Stimulated activated CD8-positive, alpha-beta memory T cell treated with anti-CD3 and anti-CD28 coated beads, Interleukin-4, amount 100 ng/mL, for 48 hours (primary cell): Measurements from ENCODE around the gene KRT7.
"Not testable (repeated sequence)": the region's sequence is repeated elsewhere in the genome, so short reads cannot be mapped to it uniquely, and the experiment has no call there.

Source experiments
- DNase-seq: peaks from one replicate; pipeline ENCODE4 v3.0.0-alpha.2; 2020

Gene KRT7

DNA sequence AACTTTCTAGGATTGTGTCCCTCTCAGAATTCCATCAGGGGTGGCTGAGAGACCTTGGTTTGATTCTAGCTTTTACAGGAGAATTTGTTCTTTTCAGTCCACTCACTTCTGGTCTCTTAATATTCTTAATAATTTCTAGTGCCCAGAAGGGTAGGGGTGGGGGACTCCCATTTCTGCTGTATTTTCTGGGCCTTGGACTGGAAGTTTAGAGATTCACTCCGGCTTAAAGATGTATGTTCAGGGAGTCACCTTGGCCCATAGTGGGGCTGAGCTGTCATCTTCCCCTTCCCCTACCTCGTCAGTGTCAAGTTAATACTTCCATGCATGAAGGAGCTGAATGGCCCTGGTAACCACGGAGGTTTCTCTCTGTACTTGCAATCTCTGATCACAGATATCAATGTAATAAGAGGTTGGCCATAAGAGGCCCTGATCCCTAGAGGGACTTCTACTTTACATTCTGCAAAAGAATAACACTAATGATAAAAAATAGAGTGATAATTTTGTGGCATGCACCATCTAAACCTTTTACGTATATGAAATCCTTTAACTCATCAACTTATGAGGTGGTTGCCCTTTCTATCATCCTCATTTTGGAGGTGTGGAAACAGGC is 51.6 kb downstream of the KRT7 start:
- no peak for DNase-seq

DNA sequence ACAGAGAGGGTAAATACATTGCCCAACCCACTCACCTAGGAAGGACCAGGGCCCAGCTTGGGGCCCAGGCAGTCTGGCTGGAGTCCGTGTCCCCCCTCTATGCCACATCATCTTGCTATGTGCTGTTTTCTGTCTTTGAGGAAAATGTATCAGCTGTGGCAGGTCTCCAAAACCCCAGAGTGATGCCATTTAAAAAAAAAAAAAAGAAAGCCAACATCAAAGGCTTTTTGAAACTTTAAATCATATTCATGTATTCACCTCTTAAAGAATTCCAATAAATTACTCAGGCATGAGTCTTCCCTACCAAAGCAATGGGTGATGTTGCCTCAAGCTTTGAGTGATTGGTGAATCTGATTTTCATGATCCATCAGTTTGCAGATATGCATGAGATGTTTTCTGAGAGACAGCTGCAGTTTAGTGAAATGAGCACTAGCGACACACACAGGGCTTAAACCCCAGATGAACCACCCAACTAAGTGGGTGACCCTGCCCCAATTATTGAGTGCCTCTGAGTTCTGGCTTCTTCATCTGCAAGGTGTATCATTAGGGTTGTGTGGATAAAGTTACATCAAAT is 52.2 kb downstream of the KRT7 start:
- DNase-seq = no peak

GRCh38 chr12:52285851-52286530 is 52.9 kb downstream of the KRT7 start:
- DNase-seq = no peak

DNA sequence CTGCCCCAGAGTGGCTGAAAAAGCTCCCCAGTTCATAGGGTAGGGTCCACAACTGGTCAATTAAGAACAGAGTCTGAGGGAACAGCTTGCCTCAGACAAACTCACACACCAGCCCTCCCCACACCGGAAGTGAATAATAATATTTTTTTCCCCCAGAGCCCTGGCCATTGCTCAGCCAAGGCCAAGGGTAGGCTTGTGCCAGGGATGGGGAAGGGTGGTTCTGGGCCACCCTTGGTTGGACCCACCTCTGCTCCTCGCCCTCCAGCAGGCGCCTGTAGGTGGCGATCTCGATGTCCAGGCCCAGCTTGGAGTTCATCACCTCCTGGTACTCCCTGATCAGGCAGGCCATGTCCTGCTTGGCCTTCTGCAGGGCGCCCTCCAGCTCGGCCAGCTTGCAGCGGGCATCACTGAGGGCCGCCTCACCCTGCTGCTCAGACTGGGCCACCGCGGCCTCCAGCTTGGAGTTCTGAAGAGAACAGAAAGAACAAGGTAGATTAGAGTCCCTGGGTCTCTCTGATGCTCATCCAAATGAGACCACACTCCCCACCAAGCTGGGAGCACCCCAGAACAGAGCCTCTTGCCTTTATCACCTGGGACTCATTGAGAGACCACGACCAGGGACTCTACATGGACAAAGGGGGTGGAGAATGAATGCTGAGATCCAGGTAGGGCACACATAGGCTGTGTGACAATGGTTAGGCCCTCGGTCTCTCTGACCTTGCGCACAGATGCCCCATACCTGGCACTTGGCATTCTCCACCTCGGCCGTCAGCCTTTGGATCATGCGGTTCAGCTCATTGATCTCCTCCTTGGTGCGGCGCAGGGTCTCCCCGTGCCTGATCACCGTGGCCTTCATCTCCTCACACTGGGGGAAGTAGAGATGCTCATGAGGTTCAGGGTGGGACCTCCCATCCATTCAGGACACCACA is 54.1 kb downstream of the KRT7 start:
- DNase-seq = not testable (repeated sequence)

- not testable (repeated sequence) for DNase-seq
Measured at GRCh38 chr12:52287816-52288805, 55.1 kb downstream of the KRT7 start.

- DNase-seq = not testable (repeated sequence)
Measured at GRCh38 chr12:52290483-52291134, 57.6 kb downstream of the KRT7 start.

DNA sequence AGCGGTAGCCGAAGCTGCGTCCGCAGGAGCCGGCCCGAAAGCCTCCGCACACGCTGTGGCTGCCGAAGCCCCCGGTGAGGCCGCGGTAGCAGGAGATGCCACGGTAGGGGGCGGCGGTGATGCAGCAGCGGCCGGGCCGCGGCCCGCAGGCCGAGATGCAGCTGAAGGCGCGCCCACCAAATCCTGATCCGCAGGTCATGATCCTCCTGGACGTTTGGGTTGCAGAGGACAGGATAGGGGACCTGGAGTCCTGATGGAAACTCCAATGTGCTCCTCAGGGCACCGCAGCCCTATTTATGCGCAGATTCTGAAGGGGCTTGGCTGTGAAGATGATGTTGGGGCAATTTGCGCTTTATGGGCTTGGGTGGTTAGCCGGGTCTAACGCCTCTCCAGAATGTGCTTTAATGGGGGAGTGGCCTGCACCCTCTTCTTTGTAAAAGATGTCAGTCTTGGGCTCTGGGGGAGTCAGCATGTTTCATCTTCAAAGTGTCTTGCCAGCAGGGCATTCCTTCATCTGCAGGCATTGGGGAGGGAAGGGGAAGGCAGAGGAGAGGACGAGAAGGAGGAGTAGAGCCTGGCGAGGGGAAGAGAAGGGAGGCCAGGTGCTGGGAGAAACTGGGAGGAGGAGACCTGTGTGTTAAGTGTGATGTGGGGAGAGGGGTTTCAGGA is 58.4 kb downstream of the KRT7 start, which contains the start of gene KRT81:
KRT81 (minus strand) TSS at position 268 of the 669 bp plus-strand sequence; CDS start at position 199, 69 bp downstream.
- DNase-seq = no peak

DNA sequence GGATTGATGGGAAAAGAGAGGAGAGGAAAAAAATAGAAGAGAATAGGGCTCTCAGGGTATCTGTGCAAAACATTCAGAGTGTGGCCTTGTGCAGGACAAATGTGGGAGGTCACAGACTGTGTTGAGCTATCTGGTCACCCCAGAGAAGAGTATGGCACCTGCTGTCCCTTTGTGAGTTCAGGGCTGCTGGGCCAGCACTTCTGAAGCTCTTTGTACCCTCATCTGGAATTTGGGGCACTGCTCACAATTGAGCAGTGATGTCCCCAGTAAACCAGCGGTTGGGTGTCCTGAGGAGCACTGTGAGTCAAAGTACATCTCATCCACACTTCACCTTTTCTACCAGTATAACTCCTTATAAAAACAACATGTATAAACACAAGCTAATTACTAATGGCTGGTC is 60.9 kb downstream of the KRT7 start:
- peak; percentile 1 for DNase-seq

- no peak for DNase-seq
Measured at GRCh38 chr12:52294803-52295202, 61.8 kb downstream of the KRT7 start.

GRCh38 chr12:52295663-52296062 is 62.6 kb downstream of the KRT7 start:
- DNase-seq = no peak

- DNase-seq = no peak
Measured at GRCh38 chr12:52296572-52297215, 63.7 kb downstream of the KRT7 start.
